Measurements from ENCODE around the gene TRIM42.
A peak's percentile ranks its signal among the peaks of the same experiment; 100 is the strongest.

TRIM42 gene

DNA sequence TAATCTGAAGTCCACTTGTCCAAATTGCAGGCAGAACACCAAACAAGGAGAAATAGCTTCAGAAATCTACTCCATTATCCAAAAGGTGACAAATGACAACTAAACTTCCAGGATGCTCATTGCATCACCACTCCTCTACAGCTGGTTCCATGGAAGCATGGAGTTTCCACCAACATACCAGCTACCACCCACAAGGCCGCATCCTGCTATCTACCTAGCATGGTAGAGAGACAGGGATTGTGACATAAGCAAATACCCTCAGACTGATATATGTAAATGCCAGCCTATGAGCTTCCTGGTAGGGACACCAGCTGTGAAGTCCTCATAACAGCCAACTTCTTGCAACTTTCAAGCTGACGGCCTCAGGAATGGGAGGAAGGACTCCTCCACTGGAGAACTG lies at the start of gene TRIM42:
Gene TRIM42, plus strand, starts transcription at position 301 of the 400 bp plus-strand sequence. CDS start 166 bp downstream, outside the sequence.
- DNase-seq (ENCODE audit: low read depth): no peak

DNA sequence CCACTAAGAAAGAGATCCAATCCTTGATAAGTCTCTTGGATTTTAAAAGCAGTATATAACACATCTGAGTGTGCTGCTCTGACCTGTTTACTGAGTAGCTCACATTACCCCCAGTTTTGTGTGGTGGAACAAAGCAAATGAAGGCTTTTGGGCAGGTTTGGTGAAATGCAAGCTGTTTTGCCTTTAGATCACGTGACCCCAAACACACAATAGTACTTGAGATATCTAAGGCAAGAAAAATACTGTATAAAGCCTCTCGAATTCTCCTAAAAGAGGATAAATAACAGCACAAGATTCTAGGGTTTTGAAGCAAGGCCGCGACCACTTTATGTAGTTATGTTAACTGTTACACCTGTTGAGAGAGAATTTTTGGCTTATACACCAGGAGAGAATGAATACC lies 49.3 kb upstream of the TRIM42 start:
- no peak for DNase-seq (ENCODE audit: low read depth)

DNA sequence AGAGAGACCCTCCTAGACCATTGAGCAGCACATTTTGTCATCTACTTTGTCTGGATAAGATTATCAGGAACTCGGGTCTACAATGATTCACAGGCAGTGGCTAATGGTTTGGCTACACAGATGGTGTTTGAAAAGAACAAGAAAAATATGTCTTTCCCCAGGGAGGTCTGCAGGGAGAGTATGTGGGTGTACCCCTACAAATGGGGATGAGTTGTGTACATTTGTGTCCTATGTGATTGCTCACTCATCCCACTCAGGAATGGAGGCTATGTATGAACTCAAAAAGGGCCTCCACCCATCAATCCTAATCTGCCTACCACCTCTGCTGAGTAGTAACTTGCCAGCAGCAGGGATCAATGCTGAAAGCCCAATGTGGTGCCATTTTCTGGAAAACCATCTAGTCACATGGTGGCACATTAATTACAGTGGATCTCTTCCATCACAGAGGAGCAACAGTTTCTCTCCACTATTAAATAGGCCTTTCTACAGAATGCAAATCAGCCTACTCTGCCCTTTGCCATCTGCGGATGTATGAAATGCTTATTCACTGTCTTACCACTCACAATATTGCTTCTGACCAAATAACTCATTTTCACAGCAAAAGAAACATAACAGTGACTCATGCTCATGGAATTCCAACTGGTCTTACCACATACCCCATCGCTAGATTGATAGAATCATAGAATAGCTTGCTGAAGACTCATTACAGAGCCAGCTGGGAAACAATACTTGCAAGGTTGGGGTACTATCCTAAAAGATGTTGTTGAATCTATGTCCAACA lies 48.3 kb upstream of the TRIM42 start:
- DNase-seq (ENCODE audit: low read depth): peak; percentile 0

DNA sequence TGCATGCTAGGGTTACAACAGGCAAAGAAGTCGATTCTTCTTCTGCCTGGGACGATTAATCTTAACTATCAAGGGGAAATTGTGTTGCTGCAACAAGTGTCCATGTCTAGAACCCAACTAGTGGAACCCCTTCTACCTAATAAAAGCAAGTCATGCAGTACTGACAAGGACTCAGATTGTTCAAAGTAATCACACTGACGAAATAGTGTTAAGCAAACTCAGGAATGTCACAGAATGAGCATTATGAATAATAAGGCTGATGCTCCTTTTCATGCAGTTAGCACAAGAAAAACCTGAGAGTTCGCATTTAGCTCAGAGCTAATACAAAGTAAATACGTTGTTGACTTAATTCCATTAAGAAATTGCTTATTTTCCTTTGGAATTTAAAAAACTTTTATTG lies 47.5 kb upstream of the TRIM42 start:
- DNase-seq (ENCODE audit: low read depth): no peak

DNA sequence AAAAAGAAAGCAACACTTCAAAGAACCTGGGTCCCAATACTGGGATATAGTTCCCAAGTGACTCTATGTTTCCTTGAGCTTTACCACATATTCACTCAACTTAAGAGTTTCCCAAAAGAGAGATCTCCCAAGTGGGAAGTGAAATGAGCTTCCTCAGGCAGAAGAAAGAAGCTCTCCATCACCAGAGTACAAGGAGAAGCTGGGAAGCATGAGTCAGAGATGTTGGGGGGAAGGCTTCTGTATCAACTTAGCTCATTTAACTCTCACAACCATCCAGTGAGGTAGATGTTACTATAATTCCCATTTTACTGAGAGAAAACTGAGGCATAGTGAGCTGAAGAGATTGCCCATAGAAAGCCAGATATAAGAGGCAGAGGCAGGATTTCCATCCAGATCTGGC lies 47.0 kb upstream of the TRIM42 start:
- DNase-seq (ENCODE audit: low read depth): no peak

DNA sequence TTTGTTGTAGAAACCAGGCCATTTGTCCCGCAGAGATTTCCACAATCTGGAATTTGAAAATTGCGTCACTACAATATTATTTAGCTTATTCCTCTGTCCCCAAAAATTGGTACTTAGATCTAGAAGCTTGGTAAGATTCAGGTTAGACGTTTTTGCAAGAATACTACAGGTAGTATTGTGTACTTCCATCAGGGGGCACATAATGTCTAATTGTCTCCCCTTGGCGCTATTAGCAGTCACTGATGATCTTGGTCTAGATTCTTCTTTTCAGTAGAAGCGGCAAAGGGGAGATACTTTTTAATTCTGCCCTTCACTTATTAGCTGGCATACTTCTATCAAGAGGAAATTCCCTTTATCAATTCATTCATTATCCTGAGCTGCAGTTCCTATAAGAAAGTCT lies 42.6 kb upstream of the TRIM42 start:
- no peak for DNase-seq (ENCODE audit: low read depth)

DNA sequence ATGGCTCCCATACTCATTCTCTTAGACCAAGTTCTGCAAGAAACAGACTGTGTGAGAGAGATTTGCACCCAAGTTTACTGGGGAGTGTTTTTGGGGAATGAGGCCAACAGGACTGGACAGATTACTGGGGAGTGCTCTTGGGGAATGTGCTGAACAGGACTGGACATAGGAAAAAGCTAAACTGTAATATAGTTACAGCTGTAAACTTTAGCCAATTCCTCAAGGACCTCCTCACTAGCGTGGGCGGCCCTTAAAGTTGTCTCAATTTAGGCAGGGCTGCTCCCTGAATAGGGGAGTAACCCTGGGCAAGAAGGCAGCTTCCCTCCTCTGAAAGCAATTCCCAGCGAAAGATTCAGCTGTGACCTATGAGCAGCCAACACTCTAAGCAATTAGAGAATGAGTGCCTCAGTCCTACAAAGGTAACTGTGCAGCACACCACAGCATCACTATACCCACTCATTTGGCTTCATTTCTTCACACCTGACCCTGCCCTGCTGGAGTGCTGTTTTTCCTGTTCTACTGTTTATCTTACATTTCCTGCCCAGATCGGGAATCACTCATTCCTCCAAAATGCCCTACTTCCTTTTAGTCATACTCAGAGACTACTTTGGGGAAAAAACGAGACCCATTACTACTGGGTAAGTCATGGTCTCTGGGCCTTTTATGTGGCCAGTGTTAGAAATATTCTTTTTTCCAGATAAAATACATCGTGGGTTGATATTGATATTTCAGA lies 41.3 kb upstream of the TRIM42 start:
- no peak for DNase-seq (ENCODE audit: low read depth)

DNA sequence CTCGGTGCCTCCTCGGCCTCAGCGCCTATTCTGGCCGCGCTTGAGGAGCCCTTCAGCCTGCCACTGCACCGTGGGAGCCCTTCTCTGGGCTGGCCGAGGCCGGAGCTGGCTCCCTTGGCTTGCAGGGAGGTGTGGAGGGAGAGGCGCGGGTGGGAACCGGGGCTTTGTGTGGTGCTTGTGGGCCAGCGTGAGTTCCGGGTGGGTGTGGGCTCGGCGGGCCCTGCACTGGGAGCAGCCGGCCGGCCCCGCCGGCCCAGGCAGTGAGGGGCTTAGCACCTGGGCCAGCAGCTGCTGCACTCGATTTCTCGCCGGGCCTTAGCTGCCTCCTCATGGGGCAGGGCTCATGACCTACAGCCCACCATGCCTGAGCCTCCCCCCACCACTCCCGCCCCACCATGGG lies 26.6 kb upstream of the TRIM42 start:
- DNase-seq (ENCODE audit: low read depth): no peak

DNA sequence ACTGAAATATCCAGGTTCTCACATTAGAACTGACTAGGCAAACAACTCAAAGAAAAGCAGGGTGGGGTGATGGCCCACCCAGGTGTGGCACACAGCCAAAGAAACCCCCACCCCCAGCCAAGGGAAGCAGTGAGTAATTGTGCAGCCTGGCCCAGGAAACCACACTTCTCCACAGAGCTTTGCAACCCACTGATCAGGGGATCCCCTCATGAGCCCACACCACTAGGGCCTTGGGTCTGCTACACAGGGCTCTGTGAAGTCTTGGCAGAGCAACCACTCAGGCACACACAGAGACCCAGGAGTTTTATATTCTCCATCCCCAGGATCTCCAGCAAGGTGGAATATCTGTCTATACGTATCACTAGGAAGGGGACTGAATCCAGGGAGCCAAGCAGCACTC lies 22.2 kb upstream of the TRIM42 start:
- DNase-seq (ENCODE audit: low read depth): no peak

DNA sequence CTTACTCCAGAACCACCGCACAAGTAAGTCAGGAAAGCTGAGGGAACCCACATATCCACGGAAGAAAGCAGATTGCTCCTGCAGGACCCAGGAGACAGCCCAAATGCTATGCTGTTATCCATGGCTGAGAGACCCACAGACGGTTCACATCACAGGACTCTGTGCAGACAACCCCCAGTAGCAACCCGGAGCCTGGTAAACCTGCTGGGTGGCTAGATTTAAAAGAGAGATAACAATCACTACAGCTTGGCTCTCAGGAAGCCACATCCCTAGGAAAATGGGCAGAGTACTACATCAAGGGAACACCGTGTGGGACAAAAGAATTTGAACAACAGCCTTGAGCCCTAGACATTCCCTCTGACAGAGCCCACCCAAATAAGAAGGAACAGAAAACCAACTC lies 13.8 kb upstream of the TRIM42 start:
- DNase-seq (ENCODE audit: low read depth): no peak

DNA sequence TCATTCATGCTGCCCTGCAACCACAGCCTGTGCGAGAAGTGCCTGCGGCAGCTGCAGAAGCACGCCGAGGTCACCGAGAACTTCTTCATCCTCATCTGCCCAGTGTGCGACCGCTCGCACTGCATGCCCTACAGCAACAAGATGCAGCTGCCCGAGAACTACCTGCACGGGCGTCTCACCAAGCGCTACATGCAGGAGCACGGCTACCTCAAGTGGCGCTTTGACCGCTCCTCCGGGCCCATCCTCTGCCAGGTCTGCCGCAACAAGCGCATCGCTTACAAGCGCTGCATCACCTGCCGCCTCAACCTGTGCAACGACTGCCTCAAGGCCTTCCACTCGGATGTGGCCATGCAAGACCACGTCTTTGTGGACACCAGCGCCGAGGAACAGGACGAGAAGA lies 4.7 kb downstream of the TRIM42 start:
- no peak for DNase-seq (ENCODE audit: low read depth)

DNA sequence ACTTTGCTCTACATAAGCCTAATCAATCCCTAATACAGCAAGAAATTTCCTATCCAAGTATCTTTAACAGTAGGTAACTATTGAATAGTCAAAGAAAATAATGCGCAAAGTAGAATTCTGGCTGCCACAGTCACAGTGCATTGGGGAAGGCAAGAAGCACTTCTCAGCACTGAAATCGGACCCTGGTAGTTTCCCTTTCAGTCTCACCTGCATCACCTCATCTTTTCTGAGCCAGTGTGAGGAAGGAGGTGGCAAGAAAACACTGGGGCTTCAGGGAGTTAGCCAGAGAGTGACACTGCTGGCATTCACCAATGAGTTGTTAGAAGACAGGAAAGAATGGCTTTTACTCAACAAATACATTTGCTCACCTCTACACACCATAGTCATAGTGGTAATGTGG lies 8.3 kb downstream of the TRIM42 start:
- no peak for DNase-seq (ENCODE audit: low read depth)

DNA sequence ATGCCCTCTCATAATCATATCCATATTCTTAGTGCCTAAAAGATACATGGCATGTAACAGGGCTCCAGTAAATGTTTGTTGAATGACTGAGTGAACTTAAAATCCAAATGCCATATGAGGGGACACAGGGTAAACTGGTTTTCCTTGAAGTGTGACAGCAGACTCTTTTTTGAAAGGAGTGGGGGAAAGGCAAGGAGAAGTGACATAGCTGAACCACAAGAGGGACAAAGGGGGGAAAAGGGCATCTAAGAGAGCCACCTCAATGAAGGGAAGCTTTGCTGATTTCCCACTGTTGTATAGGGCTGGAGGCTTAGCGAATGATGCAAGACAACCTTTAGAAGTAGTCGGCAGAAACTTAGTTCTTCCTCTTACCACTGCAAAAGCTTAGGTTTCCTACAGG lies 9.1 kb downstream of the TRIM42 start:
- no peak for DNase-seq (ENCODE audit: low read depth)

DNA sequence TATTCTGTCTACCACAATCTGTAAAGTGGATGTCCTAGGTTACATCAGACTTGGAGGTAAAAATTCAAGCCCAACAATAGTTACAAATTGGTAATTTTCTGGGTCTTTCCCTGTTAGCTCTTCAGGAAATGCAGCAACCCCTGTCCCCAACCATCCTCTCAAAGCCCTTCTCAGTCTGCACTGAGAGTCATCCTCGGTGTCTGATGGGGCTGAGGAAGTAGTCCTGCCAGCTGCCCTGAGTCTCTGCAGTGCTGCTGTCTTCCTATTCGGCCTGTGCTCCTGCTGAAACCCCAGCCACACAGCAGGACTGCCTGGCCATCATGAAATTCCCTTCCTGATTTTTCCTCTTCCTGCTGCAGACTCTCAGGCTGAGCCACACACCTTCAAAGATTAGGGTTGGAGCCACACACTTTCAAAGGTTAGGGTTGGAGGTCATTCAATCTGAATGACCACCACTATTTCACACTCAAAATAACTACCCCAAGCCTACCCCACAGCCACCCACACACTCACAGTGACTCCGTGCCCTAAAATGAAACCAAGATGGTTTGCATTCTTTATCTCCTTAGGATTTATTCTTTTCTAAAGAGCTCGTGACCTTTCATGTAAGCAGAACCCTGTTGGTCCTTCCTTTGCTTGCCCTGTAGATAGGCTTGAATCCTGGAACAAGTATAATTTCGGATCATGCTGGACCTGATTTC lies 17.6 kb downstream of the TRIM42 start:
- DNase-seq (ENCODE audit: low read depth): no peak

DNA sequence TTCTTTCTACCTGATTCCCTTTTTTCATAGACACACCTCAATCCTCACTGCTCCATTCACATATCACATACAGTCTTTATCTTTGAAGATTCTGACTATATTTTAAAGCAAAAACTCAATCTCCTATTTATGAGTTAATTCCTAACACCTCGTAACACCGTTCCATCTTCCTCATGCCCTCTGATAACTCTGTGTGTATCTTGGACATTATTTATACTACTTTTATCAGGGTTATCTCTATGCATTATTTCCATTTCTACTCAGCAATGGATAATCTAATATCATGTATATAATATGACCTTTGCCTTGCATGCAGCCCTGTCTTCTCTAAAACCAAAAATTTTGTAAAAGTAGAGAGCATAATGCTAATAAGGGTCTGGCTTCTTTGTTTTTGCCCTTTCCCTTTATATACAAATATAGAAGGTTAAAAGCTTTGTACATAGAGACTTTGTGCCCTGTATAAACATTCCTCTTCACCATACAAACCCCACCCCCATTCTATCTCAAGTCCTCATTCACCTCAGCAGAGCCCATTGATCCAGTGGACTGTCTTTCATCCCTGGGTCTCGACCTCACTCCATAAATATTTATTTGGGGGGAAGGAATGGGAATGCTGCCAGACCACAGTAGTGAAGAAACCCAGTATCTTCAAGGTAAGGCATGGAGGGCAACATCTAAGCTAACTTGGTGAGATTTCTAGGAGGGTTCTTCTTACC lies 21.8 kb downstream of the TRIM42 start:
- DNase-seq (ENCODE audit: low read depth): no peak

DNA sequence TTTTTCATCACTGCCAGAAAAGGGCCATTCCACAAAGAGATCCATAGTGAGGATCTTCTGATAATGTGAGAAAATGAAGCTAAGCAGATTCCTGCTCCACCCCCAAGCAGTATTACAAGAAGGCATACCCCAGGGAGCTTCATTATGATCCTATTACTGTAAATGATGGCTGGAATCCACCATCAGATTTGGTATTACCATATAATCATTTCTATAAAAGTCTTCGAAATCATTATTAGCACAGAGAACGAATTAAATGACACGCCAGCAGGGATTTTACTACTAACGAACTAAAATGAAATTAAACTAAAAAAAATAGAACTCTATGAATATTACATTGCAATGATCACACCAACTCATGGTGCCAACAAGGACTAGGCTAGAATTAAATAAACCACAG lies 24.4 kb downstream of the TRIM42 start:
- DNase-seq (ENCODE audit: low read depth): no peak

DNA sequence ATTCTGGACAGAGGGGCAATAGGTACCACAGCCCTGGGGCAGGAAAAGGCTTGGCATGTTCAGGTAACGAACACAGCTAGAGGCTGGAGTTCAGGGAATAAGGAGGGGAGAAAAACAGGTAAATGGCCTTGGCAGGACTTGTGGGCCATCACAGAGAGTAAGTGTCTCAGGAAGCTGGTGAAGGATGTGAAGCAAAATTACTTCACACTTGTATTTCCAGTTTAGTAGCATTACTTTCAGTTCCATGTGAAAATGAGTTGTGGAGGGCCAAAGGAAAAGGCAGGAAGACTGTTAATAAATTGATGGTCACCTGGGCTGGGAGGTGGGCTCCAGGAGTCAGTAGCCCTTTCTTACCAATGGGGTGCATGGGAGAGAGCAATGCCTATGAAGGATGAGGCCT lies 25.6 kb downstream of the TRIM42 start:
- DNase-seq (ENCODE audit: low read depth): no peak

DNA sequence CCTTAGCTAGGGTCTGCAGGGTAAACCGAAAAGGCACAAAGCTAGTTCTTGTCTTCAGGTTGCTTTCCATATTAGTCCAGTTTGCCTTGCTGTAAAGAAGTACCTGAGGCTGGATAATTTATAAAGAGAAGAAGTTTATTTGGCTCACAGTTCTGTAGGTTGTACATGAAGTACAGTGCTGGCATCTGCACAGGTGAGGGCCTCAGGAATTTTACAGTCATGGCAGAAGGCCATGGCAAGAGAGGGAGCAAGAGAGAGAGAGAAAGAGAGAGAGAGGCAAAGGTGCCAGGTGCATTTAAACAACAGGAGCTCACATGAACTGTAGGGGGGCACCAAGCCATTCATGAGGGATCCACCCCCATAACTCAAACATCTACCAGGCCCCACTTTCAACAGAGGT lies 26.9 kb downstream of the TRIM42 start:
- DNase-seq (ENCODE audit: low read depth): no peak

DNA sequence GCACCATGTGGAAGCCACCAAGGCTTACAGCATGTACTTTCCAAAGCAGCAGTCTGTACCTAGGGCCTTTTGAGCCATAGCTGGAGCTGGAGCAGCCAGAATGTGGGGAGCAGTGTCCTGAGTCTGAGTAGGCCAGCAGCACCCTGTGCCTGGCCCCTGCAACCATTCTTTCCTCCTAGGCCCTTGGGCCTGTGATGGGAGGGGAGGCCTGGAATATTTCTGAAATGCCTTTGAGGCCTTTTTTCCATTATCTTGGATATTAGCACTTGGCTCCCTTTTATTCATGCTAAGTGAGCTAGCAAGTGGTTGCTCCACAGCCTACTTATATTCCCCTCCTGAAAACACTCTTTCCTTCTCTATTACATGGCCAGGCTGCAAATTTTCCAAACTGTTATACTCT lies 28.1 kb downstream of the TRIM42 start:
- no peak for DNase-seq (ENCODE audit: low read depth)

DNA sequence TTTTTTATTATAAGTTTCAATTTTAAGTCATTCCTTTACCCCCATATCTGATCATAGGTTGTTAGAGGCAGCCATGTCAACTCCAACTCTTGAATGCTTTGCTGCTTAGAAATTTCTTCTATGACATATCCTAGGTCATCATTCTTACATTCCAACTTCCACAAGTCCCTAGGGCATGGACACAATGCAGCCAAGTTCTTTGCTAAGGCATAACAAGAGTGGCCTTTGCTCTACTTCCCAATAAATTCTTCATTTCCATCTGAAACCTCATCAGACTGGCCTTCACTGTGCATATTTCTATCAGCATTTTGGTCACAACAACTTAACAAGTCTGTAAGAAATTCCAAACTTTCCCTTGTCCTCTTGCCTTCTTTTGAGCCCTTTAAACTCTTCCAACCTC lies 28.5 kb downstream of the TRIM42 start:
- no peak for DNase-seq (ENCODE audit: low read depth)

DNA sequence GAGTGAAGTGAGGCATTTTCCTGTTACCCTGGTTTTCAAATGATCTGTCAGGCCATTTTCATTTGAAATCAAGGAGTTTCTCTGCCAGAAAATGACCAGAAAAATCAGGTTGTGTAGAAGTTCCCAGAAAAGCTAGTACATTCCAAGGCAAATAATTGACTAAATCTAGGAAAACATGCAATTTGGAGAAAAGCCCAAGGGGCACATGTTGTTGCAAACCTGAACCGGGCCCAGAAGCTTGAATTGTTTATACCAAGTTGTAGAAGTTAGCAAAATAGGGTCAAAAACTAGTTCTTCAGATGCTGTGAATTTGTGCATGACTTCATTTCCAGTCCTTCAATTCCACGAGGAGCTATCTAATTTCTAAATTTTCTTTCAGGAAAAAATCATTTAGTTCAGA lies 31.0 kb downstream of the TRIM42 start:
- DNase-seq (ENCODE audit: low read depth): no peak

DNA sequence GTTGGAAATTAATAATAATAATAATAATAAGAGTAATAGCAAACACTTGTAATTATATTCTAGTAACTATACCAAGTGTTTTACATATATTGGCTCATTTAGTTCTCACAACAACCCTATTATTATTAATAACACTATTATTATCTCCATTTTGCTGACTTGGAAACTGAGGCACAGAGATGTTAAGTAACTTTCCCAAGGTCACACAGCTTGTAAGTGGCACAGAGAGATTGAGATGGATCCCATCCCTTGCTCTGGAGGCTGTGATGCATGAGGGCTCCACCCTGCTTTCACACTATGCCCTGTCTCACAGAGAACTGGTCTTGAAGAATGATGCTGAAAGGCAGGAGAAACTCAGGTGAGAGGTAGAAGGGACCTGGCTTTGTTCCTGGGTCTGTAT lies 31.9 kb downstream of the TRIM42 start:
- no peak for DNase-seq (ENCODE audit: low read depth)

Measured in GM04503 (cell line).